NOMO-1 treated with dmso at 0.1 percent for 144 hours (cell line): ENCODE results near the gene ERBB4.
"Not testable (repeated sequence)": the region's sequence is repeated elsewhere in the genome, so short reads cannot be mapped to it uniquely, and the experiment has no call there.

ENCODE experiments used
- DNase-seq: peaks from one replicate; lab custom pipeline; 2025; ENCODE audit not compliant: unreplicated experiment; lab: John Stamatoyannopoulos, UW

The ERBB4 gene

DNA sequence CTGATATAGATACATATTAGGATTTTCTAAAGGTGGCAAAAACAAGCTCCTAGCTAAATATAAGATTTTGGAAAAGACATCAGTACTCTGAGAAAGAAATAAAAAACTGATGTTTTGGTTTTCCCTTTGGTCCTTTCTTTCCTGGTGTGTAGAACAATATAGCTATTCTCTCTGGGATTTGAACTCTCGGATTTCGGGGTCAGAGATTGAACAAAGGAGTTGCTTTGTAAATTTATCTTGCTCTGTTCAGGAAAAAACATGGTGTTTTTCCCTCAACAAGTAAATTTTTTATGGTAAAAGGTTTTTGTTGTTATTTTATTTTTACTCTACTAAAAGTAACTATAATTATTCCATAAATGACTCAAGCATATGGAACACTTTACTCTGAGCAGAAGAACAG is 889.3 kb downstream of the ERBB4 start:
- DNase-seq: no peak

DNA sequence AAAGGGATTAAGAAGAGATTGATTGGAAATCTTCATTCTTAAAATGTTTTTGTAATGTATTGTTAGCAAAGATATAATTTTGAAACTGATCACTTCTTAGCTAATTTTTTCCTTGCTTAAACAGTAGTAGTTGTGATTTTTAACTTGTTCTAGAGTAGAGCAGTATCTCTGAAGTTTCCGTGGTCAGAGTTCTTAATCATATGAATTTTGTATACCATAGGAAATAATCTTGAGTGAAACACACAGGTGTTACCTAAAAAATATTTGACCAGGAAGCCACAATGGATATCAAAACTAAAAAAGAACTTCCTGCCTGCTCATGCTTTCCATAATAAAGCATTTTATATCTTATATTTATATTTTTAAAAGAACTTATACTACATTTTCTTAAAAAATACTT is 907.1 kb downstream of the ERBB4 start:
- DNase-seq: no peak

DNA sequence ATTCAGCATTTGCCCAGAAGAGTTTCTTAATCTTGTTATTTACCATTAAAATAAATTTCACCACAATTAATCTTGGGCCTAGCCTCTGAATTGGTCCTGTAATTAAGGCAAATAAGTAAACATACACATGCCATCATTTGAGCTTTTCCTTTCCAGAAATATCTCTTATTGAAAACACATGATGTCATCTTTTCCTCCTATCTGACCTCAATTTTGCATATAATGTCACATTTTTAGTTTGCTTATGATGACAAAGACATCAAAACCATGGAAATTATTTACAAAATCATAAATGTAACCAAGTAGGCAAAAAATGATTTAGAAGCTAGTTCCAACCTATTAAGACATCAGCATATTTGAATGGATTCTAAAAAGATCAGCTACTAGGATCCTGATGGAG is 915.5 kb downstream of the ERBB4 start:
- no peak for DNase-seq

DNA sequence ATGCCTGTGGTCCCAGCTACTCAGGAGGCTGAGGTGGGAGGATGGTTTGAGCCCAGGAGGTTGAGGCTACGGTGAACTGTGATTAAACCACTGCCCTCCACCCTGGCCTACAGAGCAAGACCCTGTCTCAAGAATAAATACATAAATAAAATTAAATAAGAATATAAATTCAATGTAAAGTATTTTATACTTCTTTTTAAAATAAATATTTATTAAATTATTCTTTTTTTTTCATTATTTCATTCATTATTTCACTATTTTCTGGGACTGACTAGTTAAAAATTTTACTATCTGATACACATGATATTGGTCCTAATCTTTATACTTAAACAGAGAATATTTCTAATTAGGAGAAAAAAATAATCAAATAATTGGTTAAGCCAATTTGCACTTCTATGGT is 917.6 kb downstream of the ERBB4 start:
- DNase-seq: no peak

DNA sequence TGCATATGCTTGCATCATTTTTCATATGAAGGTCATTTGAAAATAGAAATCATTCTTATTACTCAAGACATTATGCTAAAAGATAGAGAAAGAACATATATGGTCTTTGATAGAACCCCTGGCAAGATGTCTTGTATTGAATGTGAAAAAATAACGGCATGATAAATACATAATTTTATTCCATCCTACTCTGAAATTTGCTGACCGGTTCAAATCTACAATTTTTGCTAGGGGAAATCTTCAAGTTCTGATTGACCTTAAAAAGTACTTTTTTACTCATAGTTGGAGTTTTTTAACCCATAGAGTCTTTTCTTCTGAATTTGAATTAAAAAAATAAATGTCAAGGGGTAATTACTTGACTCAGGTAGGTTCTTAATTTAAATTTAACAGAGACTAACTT is 920.8 kb downstream of the ERBB4 start:
- DNase-seq: no peak

DNA sequence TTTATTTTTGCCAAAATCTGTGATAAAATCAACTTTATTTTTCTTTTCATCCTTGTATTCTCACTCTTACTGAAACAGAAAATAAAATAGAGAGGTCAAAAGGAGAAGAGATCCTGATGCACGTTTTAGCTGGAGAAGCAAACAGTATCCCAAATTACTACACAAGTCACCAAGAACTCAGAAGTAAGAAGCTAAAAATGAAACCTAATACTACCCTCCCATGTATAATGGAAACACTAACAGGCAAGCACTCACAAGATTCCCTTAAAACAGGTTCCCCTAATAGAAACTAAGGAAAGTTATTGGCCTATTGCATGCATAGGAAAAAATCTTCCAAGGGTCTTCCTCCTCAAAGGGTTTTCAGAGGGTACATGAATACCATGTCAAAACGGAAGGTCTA is 927.0 kb downstream of the ERBB4 start:
- DNase-seq: no peak

DNA sequence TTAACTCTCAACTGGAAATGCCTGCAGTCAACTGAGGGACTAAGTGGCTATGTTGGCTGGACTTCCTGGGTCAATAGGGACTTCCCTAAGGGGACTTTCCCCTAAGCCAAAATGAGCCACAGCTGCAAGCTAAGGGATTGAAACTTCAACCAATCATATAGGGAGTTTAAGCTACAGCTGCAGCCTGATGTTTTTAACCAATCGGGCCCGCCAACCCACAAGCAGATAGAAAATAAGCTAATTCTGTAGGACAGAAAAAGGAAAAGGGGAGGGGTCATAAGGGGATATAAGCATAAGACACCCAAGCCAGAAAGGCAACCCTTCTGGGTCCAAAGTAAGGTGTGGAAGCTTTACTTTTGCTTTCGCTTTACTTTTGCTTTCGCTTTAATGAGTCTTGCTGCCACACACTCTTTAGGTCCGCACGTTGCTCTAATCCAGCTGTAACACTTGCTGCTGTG is 927.5 kb downstream of the ERBB4 start:
- peak; percentile 27 for DNase-seq

DNA sequence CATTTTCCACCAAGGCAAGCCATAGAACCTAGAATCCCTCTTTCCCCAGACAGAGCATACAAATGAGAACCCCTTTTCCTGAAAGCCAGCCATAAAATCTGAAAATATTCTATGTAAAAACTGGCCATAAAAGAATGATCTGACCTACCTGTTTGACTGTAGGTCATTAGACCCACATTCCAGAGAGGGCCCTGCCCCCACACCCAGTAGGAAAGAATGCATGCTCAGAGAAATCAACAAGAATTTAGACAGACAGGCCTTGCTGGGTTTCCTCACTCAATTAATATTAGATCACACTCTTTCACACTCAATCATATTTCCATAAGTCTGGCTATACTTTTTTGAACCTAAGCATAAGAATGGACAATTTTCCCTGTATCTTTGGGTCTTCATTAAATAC is 929.5 kb downstream of the ERBB4 start:
- no peak for DNase-seq

DNA sequence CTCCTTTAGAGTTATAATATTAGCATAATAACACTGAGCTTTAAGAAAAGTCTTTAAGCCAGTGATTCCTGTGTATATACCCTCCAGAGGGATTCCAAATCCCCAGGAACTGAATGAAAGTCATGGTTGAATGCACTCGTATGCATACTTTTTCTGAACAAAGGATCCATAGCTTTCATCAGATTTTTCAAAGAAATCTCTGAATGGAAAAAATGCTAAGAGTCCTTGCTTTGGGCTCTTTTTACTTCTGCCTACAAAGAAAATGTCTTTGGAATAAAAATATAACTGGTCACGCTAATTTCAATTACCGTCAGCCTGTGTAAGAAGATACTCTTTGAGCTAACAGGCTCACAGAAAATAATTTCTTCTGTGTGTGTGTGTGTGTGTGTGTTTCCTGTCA is 939.5 kb downstream of the ERBB4 start:
- no peak for DNase-seq

DNA sequence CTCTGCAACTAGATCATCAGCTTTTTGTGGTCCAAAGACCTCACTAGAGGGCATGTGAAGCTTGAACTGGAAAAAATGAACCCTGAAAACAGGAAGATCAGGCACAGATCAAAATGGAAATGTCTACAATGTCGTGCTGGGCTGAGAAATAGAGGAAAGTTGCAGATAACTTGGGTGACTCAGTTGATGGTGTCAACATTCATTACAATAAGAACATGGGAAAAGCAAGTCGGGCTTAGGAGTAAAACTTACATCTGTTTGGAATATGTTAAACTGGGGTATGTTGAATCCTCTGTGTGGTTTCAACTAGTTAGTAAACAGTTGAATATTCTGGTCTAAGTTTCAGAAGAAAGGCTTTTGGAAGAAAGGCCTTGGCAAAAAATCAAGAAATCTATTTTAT is 940.4 kb downstream of the ERBB4 start:
- no peak for DNase-seq

DNA sequence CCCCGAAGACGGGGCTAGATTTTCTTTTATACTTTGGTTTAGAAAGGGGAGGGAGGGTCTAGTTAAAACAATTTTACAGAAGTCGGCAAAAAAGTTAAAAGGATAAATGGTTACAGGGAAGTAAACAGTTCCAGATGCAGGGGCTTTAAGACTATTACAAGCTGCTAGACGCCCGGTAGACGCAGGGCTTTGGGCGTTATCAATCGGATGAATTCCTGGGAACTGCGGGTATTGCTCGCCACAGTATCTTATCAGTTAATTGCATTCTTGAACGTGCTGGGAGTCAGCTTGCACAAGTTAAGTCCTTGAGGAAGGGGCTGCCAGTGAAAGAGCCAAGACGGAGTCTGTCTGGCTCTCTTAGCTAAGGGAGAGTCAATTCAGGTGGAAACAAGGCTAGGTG is 946.6 kb downstream of the ERBB4 start:
- not testable (repeated sequence) for DNase-seq

DNA sequence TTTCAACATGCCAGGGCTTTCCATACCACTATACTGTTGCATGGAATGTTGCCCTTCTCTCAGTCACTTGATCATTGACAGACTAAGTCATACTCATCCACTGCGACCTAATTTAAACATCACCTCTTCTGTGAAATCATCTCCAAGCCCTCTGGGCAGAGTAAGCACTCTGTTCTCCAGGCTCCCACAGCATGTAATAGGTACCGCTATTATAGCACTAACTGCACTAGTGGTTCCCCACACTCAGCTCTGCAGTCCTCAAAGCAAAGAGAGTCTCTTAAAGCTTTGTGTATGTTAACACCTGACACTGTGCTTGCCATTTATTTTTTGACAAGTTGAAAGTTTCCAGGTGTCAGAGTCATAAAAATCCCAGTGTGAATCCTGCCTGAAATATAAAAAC is 947.2 kb downstream of the ERBB4 start:
- no peak for DNase-seq

DNA sequence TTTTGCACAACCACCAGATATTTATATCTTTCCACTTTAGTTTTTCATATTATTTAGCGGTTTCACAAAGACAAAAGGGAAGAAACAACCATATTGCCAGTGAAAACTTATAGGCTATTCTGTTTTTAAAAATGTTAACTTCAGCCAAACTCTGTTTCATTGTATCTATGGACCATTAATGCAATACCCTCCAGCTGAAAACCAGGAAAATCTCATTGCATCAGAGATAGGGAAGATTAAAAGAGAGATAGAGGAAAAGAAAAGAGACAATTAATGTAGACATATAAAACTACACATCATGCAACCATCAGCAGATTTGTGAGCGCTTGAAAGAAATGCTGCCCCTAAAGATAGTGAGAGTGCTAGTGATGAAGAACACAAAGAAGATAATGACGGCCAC is 970.2 kb downstream of the ERBB4 start:
- no peak for DNase-seq

DNA sequence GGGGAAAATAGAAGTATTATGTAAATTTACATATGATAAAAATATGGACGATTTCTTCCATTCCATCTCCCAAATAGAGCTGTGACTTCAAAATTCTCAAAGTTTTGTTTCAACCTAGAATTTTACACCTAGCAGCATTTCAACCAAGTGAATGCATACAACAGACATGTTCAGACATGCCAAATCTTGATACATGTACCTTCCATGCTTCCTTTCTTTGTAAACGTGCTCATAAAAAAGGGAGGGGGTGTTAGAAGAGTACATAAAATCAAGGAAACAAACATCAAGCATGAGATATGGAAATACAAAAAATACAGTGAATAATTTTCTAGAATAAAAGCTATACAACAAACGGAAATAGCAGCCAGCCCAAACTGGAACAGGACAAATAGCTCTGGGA is 974.2 kb downstream of the ERBB4 start:
- DNase-seq: no peak

DNA sequence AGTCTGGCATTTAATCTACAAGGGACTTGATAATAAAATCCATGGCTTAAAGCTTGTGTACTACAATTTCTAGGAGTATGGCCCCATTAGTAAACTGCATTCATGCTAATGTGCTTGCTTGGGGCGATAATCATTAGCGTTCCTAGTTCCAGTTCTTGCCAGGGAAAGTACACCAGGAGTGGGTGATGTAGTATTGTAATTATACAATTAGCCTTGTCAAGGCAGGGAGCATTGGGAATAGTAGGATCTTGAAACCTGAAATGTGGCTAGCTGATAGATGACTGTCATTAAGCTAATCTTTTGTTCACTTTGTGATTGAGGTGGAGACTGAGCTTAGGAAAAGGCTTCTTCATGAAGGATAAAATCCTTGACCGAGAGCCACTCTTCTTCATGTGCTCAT is 993.0 kb downstream of the ERBB4 start:
- DNase-seq: no peak

DNA sequence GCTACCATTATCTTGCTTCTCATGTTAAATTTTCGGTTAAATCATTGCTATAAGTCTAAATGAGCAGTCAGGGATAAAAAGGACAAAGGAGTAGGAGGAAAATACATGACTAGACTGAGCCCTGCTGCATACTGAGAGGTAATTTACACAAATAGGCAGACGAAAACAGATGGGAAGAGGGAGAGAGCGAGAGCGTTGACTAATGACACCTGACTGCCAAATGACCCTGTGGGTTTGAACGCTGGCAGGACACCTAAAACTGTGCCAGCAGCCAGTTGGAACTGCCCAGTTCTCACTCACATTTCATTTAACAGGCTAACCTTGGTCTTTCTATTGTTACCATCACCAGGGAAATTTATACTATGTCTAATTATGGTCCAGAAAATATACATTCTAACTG is 1004.0 kb downstream of the ERBB4 start:
- DNase-seq: no peak

DNA sequence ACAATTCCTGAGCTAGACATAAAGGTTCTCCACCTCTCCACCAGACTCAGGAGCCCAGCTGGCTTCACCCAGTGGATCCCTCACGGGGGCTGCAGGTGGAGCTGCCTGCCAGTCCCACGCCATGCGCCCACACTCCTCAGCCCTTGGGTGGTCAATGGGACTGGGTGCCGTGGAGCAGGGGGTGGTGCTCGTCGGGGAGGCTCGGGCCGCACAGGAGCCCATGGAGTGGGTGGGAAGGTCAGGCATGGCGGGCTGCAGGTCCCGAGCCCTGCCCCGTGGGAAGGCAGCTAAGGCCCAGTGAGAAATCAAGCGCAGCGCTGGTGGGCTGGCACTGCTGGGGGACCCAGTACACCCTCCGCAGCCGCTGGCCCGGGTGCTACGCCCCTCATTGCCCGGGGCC is 1014.4 kb downstream of the ERBB4 start:
- not testable (repeated sequence) for DNase-seq

DNA sequence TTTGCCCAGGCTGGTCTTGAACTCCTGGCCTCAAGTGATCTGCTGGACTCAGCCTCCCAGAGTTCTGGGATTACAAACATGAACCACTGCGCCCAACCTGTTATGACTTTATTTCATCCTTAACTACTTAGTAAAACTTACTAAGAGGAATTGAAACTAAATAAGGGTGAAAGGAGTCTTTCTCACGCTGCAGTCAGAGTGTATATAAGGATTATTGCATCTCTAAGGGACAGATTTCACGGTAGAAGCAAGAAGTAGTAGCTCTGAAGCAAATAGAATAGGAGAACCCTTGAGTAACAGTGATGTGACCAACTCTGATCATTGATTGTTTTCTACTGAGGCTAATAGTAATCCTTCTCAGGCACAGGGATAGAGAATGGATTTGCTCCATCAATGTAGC is 1022.1 kb downstream of the ERBB4 start:
- DNase-seq: no peak

DNA sequence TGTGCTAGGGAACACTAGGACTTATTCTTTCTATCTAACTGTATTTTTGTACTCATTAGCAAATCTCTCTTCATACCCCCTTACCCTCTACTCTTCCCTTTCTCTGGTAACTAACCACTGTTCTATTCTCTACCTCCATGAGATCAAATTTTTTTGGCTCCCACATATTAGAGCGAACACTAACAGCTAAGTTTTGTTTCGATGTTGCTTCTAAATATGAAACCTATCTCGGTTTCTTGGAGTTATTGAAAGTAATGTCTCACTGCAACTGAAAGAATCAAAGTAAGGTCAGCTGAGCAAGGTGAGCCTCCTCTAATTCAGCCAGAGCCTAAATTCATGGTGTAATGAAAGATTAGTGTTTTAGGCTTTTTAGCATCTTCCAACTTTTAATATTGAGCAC is 1024.6 kb downstream of the ERBB4 start:
- DNase-seq: no peak

DNA sequence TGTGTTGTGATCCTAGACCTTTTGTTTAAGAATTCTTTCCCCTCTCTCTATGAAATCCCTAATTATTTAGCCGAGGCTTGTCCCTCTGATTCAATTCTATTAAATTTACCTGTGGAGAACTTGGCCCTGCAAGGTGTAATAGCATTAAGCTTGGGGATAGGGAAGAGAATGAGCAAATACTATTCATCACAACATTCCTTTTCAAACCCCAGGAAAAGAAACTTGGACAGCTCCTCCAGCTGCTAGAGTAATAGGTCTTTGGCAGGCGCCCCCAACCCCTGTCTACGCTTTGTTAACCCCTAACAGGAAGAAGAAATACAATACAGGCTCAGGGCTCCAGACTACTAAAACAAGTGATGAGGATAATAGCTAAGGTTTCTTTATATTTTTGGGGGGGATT is 1025.2 kb downstream of the ERBB4 start:
- no peak for DNase-seq

DNA sequence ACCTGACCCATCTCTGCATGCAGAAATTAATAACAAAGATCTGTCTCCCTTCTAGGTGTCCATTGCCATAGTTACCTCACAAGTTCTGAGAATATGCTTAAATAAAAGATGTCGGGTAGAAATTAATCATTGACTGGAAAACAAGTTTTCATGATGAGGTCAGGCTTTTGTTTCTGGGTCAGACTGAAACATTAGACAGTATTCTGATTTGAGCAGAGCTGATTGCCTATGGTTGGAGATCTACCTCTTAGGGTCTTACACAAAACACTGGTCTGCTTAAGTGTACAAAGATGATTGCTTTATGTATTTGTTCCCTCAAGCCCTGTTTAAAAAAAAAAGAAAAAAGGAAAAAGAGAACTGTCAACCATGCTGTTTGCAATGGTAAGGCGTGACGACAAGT is 1025.8 kb downstream of the ERBB4 start:
- DNase-seq: no peak

DNA sequence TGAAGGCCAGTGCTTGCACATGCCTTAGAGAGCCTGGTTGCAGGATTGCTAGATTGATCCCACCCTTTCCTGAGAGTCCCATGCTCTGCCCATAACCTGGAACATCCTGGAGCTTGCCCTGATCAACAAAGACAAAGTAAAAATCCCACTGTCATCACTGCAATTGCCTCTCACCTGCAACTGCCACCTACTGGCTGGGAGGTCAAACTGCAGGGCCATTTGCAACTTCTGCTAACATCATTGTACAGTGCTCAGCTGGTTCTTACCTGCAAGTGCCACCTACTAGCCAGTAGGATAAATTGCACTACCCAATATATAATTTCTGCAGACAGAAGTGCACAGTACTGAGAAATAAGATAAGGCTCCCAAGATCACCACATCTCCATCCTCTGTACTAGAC is 1034.7 kb downstream of the ERBB4 start:
- no peak for DNase-seq

DNA sequence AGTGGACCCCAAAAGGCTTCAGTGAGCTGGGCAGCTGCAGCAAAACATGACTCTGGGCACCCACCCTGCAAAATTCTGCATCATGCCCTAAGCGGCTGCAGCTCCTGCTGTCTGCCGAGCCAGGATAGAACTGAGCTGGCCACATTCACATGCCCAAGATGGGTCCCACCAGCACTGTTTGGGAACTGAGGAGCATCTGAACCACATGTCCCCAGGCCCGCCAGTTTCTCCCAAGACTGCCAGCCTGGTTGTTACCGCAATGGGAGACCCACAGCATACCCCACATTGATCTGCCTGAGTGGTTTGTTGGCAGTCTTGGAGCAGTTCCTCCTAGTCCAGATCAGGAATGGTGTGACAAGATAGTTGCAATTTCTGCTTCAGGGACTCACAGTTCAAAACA is 1035.4 kb downstream of the ERBB4 start:
- DNase-seq: no peak

DNA sequence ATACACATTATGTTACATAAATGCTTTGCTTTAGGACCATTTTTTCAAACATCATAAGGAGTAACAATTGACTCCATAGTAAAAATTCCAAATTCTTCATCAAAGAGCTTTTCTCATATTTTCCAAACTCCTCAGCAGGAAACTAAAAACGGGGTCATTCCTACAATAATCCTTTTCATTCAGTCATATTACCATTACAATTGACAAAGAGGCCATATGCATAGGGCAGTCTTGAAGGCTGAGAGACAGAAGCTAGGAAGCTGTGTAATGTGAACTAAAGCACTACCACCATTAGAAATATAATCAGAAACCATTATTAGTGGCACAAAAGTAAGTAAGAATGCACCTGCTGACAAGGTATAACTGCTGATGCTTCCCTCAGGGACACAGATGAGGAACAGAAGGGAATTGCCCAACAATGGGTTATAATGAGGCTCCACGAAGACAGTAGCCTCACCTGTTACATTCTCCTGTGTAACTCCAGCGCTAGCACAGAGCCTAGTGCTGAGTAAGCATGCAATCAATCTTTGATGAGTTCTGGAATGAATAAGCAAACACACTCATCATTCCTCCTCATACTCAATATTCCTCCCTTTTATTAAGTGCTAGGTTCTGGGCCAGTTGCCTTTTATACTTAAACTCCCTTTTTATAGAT is 1039.9 kb downstream of the ERBB4 start:
- DNase-seq: no peak
